Measurements from ENCODE around the gene SCAP.

SCAP gene

GRCh38 chr3:47503033-47503432, 27.3 kb upstream of the SCAP start:
- no peak overlapping the region for H3K27ac ChIP-seq
- peaks cover 43% of the 10 kb centered on the region for H3K36me3 ChIP-seq
- H3K27me3 ChIP-seq, result no peaks in the 10 kb centered on the region

DNA sequence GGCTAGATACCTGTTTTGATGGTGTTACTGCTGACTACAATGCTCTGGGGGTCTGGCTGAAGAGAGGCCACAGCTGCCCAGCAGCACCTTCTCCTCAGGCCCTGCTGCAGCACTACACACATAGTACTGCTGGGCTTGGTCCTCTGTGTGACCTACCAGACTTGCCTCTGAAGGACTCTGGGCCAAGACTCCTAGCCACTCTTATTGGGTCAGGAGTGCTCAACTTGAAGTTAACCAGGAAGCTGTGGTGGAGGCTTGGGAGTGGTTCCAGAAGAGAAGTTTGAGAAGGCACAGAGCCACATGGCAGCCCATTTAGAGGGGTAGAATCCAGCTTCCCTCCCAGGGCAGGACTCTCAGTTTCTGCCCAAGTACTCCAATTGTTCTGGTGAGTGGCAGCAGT, 21.2 kb upstream of the SCAP start:
- no peaks in the 10 kb centered on the region for H3K4me1 ChIP-seq (ENCODE audit: control insufficient read depth in 1 of 2, insufficient read depth in 1 of 2, low read depth in 1 of 2, low read length in 1 of 2)
- no peaks in the 10 kb centered on the region for H3K9me3 ChIP-seq
- H3K36me3 ChIP-seq, result peaks cover 45% of the 10 kb centered on the region
- TF ChIP-seq CTCF (IDR thresholded peaks at IDR 0.05), result no peak
- no peak overlapping the region for H3K27ac ChIP-seq
- no peaks in the 10 kb centered on the region for H3K27me3 ChIP-seq
- no peak overlapping the region for H3K4me3 ChIP-seq (ENCODE audit: low read depth in 1 of 2, low read length in 1 of 2)

More at GRCh38 chr3:47503033-47503432, 27.3 kb upstream of the SCAP start:
- H3K4me1 ChIP-seq (ENCODE audit: control insufficient read depth in 1 of 2, insufficient read depth in 1 of 2, low read depth in 1 of 2, low read length in 1 of 2), result no peaks in the 10 kb centered on the region
- TF ChIP-seq CTCF (IDR thresholded peaks at IDR 0.05), result no peak
- H3K4me3 ChIP-seq (ENCODE audit: low read depth in 1 of 2, low read length in 1 of 2), result no peak overlapping the region
- no peaks in the 10 kb centered on the region for H3K9me3 ChIP-seq

- Histone ChIP-seq H3K36me3 (peaks cover 35% of the 10 kb centered on the region), H3K27ac (no peak overlapping the region), H3K9me3 (no peaks in the 10 kb centered on the region), H3K4me1 (ENCODE audit: control insufficient read depth in 1 of 2, insufficient read depth in 1 of 2, low read depth in 1 of 2, low read length in 1 of 2) (no peaks in the 10 kb centered on the region), H3K4me3 (ENCODE audit: low read depth in 1 of 2, low read length in 1 of 2) (no peak overlapping the region), H3K27me3 (no peaks in the 10 kb centered on the region)
- no peak for TF ChIP-seq CTCF (IDR thresholded peaks at IDR 0.05)
Measured at GRCh38 chr3:47495886-47496285, 20.1 kb upstream of the SCAP start.

DNA sequence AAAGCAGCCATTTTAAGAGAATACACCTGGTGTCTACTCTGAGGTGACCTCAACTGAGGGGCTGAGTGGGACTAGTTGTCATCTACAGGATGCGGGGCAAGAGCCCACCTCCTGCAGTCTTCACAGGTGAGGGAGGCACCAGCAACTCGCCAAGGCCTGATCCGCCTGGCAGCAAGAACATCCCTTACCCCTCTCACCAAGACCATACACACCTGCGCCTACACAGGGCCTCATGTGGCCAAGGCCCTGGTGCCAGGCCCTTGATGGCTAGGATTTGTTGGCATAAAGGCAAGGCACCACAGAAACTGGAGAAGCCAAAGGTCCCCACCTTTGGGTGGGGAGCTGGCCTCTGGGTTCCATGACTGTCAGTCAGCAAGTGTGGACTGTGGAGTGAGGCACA, 19.4 kb upstream of the SCAP start:
- H3K36me3 ChIP-seq, result peaks cover 30% of the 10 kb centered on the region
- TF ChIP-seq CTCF (IDR thresholded peaks at IDR 0.05), result no peak
- no peak overlapping the region for H3K27ac ChIP-seq
- H3K4me3 ChIP-seq (ENCODE audit: low read depth in 1 of 2, low read length in 1 of 2), result no peak overlapping the region
- H3K9me3 ChIP-seq, result no peaks in the 10 kb centered on the region
- H3K27me3 ChIP-seq, result no peaks in the 10 kb centered on the region
- no peaks in the 10 kb centered on the region for H3K4me1 ChIP-seq (ENCODE audit: control insufficient read depth in 1 of 2, insufficient read depth in 1 of 2, low read depth in 1 of 2, low read length in 1 of 2)

DNA sequence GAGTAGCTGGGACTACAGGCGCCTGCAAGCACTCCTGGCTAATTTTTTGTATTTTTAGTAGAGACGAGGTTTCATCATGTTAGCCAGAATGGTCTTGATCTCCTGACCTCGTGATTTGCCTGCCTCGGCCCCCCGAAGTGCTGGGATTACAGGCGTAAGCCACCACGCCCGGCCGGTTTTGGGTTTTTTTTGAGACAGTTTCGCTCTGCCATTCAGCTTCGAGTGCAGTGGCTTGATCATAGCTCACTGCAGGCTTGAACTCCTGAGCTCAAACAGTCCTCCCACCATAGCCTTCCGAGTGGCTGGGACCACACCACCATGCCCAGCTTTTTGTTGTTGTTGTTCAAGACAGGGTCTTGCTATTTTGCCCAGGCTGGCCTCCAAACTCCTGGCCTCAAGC, 16.0 kb upstream of the SCAP start:
- no peak overlapping the region for H3K27ac ChIP-seq
- no peak for TF ChIP-seq CTCF (IDR thresholded peaks at IDR 0.05)
- H3K27me3 ChIP-seq, result no peaks in the 10 kb centered on the region

GRCh38 chr3:47491186-47491585, 15.4 kb upstream of the SCAP start:
- Histone ChIP-seq H3K27me3 (no peaks in the 10 kb centered on the region), H3K36me3 (peaks cover 13% of the 10 kb centered on the region), H3K4me1 (ENCODE audit: control insufficient read depth in 1 of 2, insufficient read depth in 1 of 2, low read depth in 1 of 2, low read length in 1 of 2) (no peaks in the 10 kb centered on the region), H3K27ac (no peak overlapping the region), H3K4me3 (ENCODE audit: low read depth in 1 of 2, low read length in 1 of 2) (no peak overlapping the region), H3K9me3 (no peaks in the 10 kb centered on the region)
- TF ChIP-seq CTCF (IDR thresholded peaks at IDR 0.05), result no peak

More for the DNA sequence above, 16.0 kb upstream of the SCAP start:
- Histone ChIP-seq H3K4me1 (ENCODE audit: control insufficient read depth in 1 of 2, insufficient read depth in 1 of 2, low read depth in 1 of 2, low read length in 1 of 2) (no peaks in the 10 kb centered on the region), H3K4me3 (ENCODE audit: low read depth in 1 of 2, low read length in 1 of 2) (no peak overlapping the region), H3K36me3 (peaks cover 16% of the 10 kb centered on the region), H3K9me3 (no peaks in the 10 kb centered on the region)

Data from neutrophil (primary cell).